SK-N-SH (cell line): Measurements from ENCODE around the gene CDC42BPG. TPM values are rescaled to one million over a fixed set of nuclear protein-coding genes. Genes with fewer than 3 reads are reported as not detected.

ENCODE experiments used
- CTCF ChIA-PET: fragments of 300-600, 350-600 bp; formaldehyde crosslinking; extraction: SDS; loops from one replicate; lab custom pipeline; 2021; lab: Yijun Ruan, JAX
- POLR2A ChIA-PET: fragments of 350-600 bp; sonication (Branson Sonifier 250); formaldehyde crosslinking; extraction: SDS; loops from one replicate; lab custom pipeline; 2020; ENCODE audit warnings: antibody characterized with exemption, inconsistent platforms; lab: Yijun Ruan, JAX
- DNase-seq: peaks from one replicate; pipeline ENCODE4 v3.0.0; 2012
- H2AFZ ChIP-seq: fragments of 200-600 bp; sonication (generic); 2 replicates; pipeline ENCODE4 v1.8.1; 2016; ENCODE audit warnings: antibody characterized with exemption, mild to moderate bottlenecking, low read depth
- H3F3A ChIP-seq: fragments of 200-600 bp; sonication (generic); replicated peaks from 2 replicates; pipeline ENCODE3; 2016; ENCODE audit warnings: antibody characterized with exemption, mild to moderate bottlenecking; ENCODE audit not compliant: insufficient read depth
- H3K27ac ChIP-seq, 2 experiments: fragments of 200-500 bp in 1 of 2; fragments of 200-600 bp in 1 of 2; sonication (Bioruptor generic) in 1 of 2; sonication (generic), shearing (Covaris generic) in 1 of 2; 2 replicates each; pipeline versions ENCODE4 v1.5.1 to v1.6.1; 2014 to 2016; ENCODE audit warnings: low read depth in 2 of 2, inconsistent platforms in 1 of 2, low read length in 1 of 2, mild to moderate bottlenecking in 1 of 2, mixed read lengths in 1 of 2
- H3K27me3 ChIP-seq: fragments of 200-600 bp; sonication (generic), shearing (Covaris generic); 2 replicates; pipeline ENCODE4 v1.6.1; 2016; ENCODE audit warnings: mixed run types; ENCODE audit not compliant: insufficient read depth
- H3K36me3 ChIP-seq, 2 experiments: fragments of 200-500 bp in 1 of 2; fragments of 200-600 bp in 1 of 2; sonication (Bioruptor generic) in 1 of 2; sonication (generic) in 1 of 2; replicated peaks in 1 of 2; 2 replicates each; pipeline versions ENCODE3 to v1.5.1; 2014 to 2016; ENCODE audit warnings: low read length in 1 of 2, mild to moderate bottlenecking in 1 of 2; ENCODE audit not compliant: insufficient read depth in 2 of 2, control insufficient read depth in 1 of 2
- H3K4me1 ChIP-seq, 2 experiments: fragments of 200-500 bp in 1 of 2; fragments of 200-600 bp in 1 of 2; sonication (Bioruptor generic) in 1 of 2; sonication (generic), shearing (Covaris generic) in 1 of 2; 2 replicates each; pipeline versions ENCODE4 v1.5.1 to v1.6.1; 2014 to 2016; ENCODE audit warnings: low read depth in 1 of 2, low read length in 1 of 2, mixed run types in 1 of 2; ENCODE audit not compliant: insufficient read depth in 2 of 2, control insufficient read depth in 1 of 2
- H3K4me2 ChIP-seq: fragments of 200-600 bp; sonication (generic), shearing (Covaris generic); 2 replicates; pipeline ENCODE4 v1.6.1; 2017; ENCODE audit warnings: mixed run types
- H3K4me3 ChIP-seq, 2 experiments: fragments of 200-500 bp in 1 of 2; fragments of 200-600 bp in 1 of 2; sonication (Bioruptor generic) in 1 of 2; sonication (generic), shearing (Covaris generic) in 1 of 2; 2 replicates each; pipeline versions ENCODE4 v1.5.1 to v1.8.1; 2014 to 2016; ENCODE audit warnings: low read depth in 2 of 2, inconsistent platforms in 1 of 2, low read length in 1 of 2, mild to moderate bottlenecking in 1 of 2, mixed read lengths in 1 of 2, moderate library complexity in 1 of 2
- H3K79me2 ChIP-seq: fragments of 200-600 bp; sonication (generic); 2 replicates; pipeline ENCODE4 v1.8.1; 2017; ENCODE audit warnings: mild to moderate bottlenecking; ENCODE audit not compliant: insufficient read depth
- H3K9ac ChIP-seq: fragments of 200-600 bp; sonication (generic); 2 replicates; pipeline ENCODE4 v1.6.1; 2017; ENCODE audit warnings: mixed run types
- H3K9me2 ChIP-seq: fragments of 200-600 bp; sonication (generic); 2 replicates; pipeline ENCODE4 v1.6.1; 2017; ENCODE audit warnings: mixed run types
- H3K9me3 ChIP-seq: fragments of 200-600 bp; sonication (generic); 2 replicates; pipeline ENCODE4 v1.6.1; 2017; ENCODE audit warnings: mixed run types, mild to moderate bottlenecking, moderate library complexity
- H4K20me1 ChIP-seq: fragments of 200-600 bp; sonication (generic); 2 replicates; pipeline ENCODE4 v1.6.1; 2017; ENCODE audit warnings: mild to moderate bottlenecking, mixed run types; ENCODE audit not compliant: insufficient read depth
- EP300 ChIP-seq, 2 experiments: IDR thresholded peaks; 2 replicates each; pipeline versions ENCODE4 v1.4.0 to v1.6.1; 2012; ENCODE audit warnings: borderline replicate concordance in 1 of 2, low read depth in 1 of 2, low read length in 1 of 2
- FOXM1 ChIP-seq: IDR thresholded peaks from 2 replicates; pipeline ENCODE4 v1.4.0; 2012; ENCODE audit warnings: low read depth, mild to moderate bottlenecking
- NFIC ChIP-seq: IDR thresholded peaks from 2 replicates; pipeline ENCODE4 v1.4.0; 2012; ENCODE audit warnings: borderline replicate concordance
- NRF1 ChIP-seq: IDR thresholded peaks from 2 replicates; pipeline ENCODE4 v1.6.1; 2012; ENCODE audit warnings: low read depth, mild to moderate bottlenecking, low read length
- PBX3 ChIP-seq: IDR thresholded peaks from 2 replicates; pipeline ENCODE4; 2012
- REST ChIP-seq: IDR thresholded peaks from 2 replicates; pipeline ENCODE4 v1.6.1; 2012; ENCODE audit warnings: mild to moderate bottlenecking, low read depth, low read length, moderate library complexity
- RXRA ChIP-seq: IDR thresholded peaks from 2 replicates; pipeline ENCODE4 v1.4.0; 2012; ENCODE audit warnings: low read depth, mild to moderate bottlenecking, borderline replicate concordance
- TAF1 ChIP-seq: IDR thresholded peaks from 2 replicates; pipeline ENCODE4 v1.6.1; 2012; ENCODE audit warnings: low read depth, mild to moderate bottlenecking, low read length, moderate library complexity, borderline replicate concordance
- ZBTB33 ChIP-seq: IDR thresholded peaks from 2 replicates; pipeline ENCODE4 v1.4.0; 2012; ENCODE audit warnings: low read depth, borderline replicate concordance
- WGBS: methylation state at CpG from one replicate; pipeline ENCODE4 v1.1.6; 2017; ENCODE audit warnings: low lambda C conversion rate; 5-methylcytosine and 5-hydroxymethylcytosine counted together
- polyA plus RNA-seq, 3 experiments: library from polyadenylated mRNA; depleted of rRNA; stranded (reverse); fragments of >200 nt; gene quantifications; 2 replicates each; pipeline ENCODE4 v1.2.3, GENCODE V29; 2012

The CDC42BPG gene
- polyA plus RNA-seq, 1 of the 3 experiments (the other 2 are of a cell fraction), result 0.33 TPM

- TF ChIP-seq ZBTB33 (no peak), FOXM1 (no peak), EP300 (IDR thresholded peaks at IDR 0.05; ENCODE audit: borderline replicate concordance in 1 of 2, low read depth in 1 of 2, low read length in 1 of 2) (no peak), REST (no peak), PBX3 (no peak), NRF1 (no peak), RXRA (no peak), NFIC (no peak), TAF1 (no peak)
- TF ChIP-seq, all 33 proteins: peak for 0
- peak overlapping the region; percentile 68; the same call in 1 of the 2 replicates for H3K4me2 ChIP-seq
Observed at GRCh38 chr11:64871492-64871891, 27.0 kb upstream of the CDC42BPG start.

More at GRCh38 chr11:64871492-64871891, 27.0 kb upstream of the CDC42BPG start:
- Histone ChIP-seq H3K36me3 (peaks cover 26 to 30% of the 10 kb centered on the region in 2 experiments), H3K4me1 (peaks cover 12 to 33% of the 10 kb centered on the region in 2 experiments; a peak in 3 of 4 replicates), H3K9me3 (no peaks in the 10 kb centered on the region), H3F3A (peaks cover 17% of the 10 kb centered on the region), H3K4me3 (no peak overlapping the region), H3K9me2 (no peaks in the 10 kb centered on the region), H3K9ac (no peak overlapping the region), H3K79me2 (peaks cover 95% of the 10 kb centered on the region), H3K27me3 (no peaks in the 10 kb centered on the region), H3K27ac (no peak overlapping the region), H2AFZ (no peak overlapping the region), H4K20me1 (peaks cover 86% of the 10 kb centered on the region)
- no peak for DNase-seq
- POLR2A ChIA-PET, result no interaction called here
- 88% methylated on average over 3 of the region's 3 CpGs for WGBS
- CTCF ChIA-PET, result interaction anchor here (1.3 to 1.7 kb wide), 2 partner anchors 22 to 24 kb away, joined by 5 to 8 read pairs; no protein-coding TSS in a partner anchor
